H1 (cell line): ENCODE measurements around the gene C12orf43. TPM values are rescaled to one million over a fixed set of nuclear protein-coding genes. Genes with fewer than 3 reads are reported as not detected.

Experiments used
- CTCF ChIA-PET: fragments of 300-600 bp; sonication (Branson Sonifier 250); formaldehyde crosslinking; loops from one replicate; lab custom pipeline; 2021; ENCODE audit not compliant: partially characterized antibody; lab: Charles Lee
- POLR2A ChIA-PET: fragments of 300-600 bp; sonication (Branson Sonifier 250); formaldehyde crosslinking; loops from one replicate; lab custom pipeline; 2021; ENCODE audit warnings: inconsistent platforms; ENCODE audit not compliant: partially characterized antibody; lab: Charles Lee
- DNase-seq, 2 experiments: peaks; one replicate each; pipeline versions ENCODE4 v3.0.0 to v3.0.0-alpha.2; 2010 to 2022; ENCODE audit warnings: low spot score in 2 of 2, low read depth in 1 of 2, mixed read lengths in 1 of 2
- FAIRE-seq: peaks from 2 replicates; lab custom pipeline; 2011; peaks lifted over from hg19 to GRCh38; lab: Jason Lieb, UNC
- H2AFZ ChIP-seq: 2 replicates; pipeline ENCODE4 v1.8.1; 2012; ENCODE audit warnings: low read length, inconsistent platforms
- H2AK5ac ChIP-seq: 2 replicates; pipeline ENCODE4 v1.6.1; 2013; ENCODE audit warnings: low read depth, low read length
- H2BK120ac ChIP-seq: replicated peaks from 2 replicates; pipeline ENCODE3; 2013; ENCODE audit warnings: low read depth, low read length, inconsistent platforms
- H2BK12ac ChIP-seq: 2 replicates; pipeline ENCODE4 v1.6.1; 2013; ENCODE audit warnings: low read depth, low read length
- H2BK15ac ChIP-seq: 2 replicates; pipeline ENCODE4 v1.6.1; 2013; ENCODE audit warnings: low read length
- H2BK20ac ChIP-seq: 2 replicates; pipeline ENCODE4 v1.6.1; 2013; ENCODE audit warnings: low read length
- H2BK5ac ChIP-seq: 2 replicates; pipeline ENCODE4 v1.6.1; 2013; ENCODE audit warnings: low read depth, low read length
- H3K14ac ChIP-seq: 2 replicates; pipeline ENCODE4 v1.6.1; 2013; ENCODE audit warnings: inconsistent platforms; ENCODE audit not compliant: insufficient read length
- H3K18ac ChIP-seq: 2 replicates; pipeline ENCODE4 v1.6.1; 2013; ENCODE audit warnings: low read length; ENCODE audit errors: extremely low read depth
- H3K23ac ChIP-seq: 2 replicates; pipeline ENCODE4 v1.6.1; 2013; ENCODE audit warnings: inconsistent platforms; ENCODE audit not compliant: insufficient read length
- H3K23me2 ChIP-seq: 2 replicates; pipeline ENCODE4 v1.6.1; 2013; ENCODE audit warnings: low read depth, low read length
- H3K27ac ChIP-seq: 2 replicates; pipeline ENCODE4 v1.6.1; 2011; ENCODE audit warnings: low read depth, low read length, inconsistent platforms
- H3K27me3 ChIP-seq, 4 experiments: replicated peaks in 1 of 4; 1 replicate in 1 of 4; 2 replicates in 3 of 4; pipeline versions ENCODE4 v1.6.1 to v1.8.1; 2011 to 2013; ENCODE audit warnings: low read length in 3 of 4, mild to moderate bottlenecking in 3 of 4, inconsistent platforms in 2 of 4, mixed read lengths in 2 of 4, moderate library complexity in 1 of 4; ENCODE audit not compliant: control insufficient read depth in 3 of 4, insufficient read depth in 3 of 4; ENCODE audit errors: extremely low read depth in 1 of 4
- H3K36me3 ChIP-seq, 4 experiments: 2 replicates each; pipeline versions ENCODE4 v1.6.1 to v1.8.1; 2011 to 2013; ENCODE audit warnings: mild to moderate bottlenecking in 4 of 4, low read length in 3 of 4, moderate library complexity in 2 of 4, control low read depth in 1 of 4, inconsistent platforms in 1 of 4; ENCODE audit not compliant: insufficient read depth in 4 of 4, control insufficient read depth in 2 of 4
- H3K4ac ChIP-seq: replicated peaks from 2 replicates; pipeline ENCODE3; 2013; ENCODE audit warnings: low read length, low read depth, mixed read lengths, inconsistent platforms; ENCODE audit not compliant: insufficient read length
- H3K4me1 ChIP-seq, 4 experiments: replicated peaks in 1 of 4; 1 replicate in 1 of 4; 2 replicates in 3 of 4; pipeline versions ENCODE4 v1.6.1 to v1.8.1; 2011 to 2013; ENCODE audit warnings: low read length in 3 of 4, inconsistent platforms in 2 of 4, mixed read lengths in 1 of 4; ENCODE audit not compliant: insufficient read depth in 4 of 4, control insufficient read depth in 3 of 4
- H3K4me2 ChIP-seq, 2 experiments: 2 replicates each; pipeline versions ENCODE4 v1.6.1 to v1.8.1; 2011 to 2013; ENCODE audit warnings: low read depth in 2 of 2, low read length in 2 of 2, control low read depth in 1 of 2, inconsistent platforms in 1 of 2, mild to moderate bottlenecking in 1 of 2; ENCODE audit not compliant: insufficient read depth in 1 of 2
- H3K4me3 ChIP-seq, 4 experiments: fragments of 200-600, 300-600 bp in 1 of 4; sonication (generic), shearing (Covaris generic), sonication (Bioruptor Twin) in 1 of 4; 2 replicates each; pipeline versions ENCODE4 v1.5.1 to v1.8.1; 2011 to 2016; ENCODE audit warnings: low read length in 4 of 4, low read depth in 3 of 4, control low read depth in 2 of 4, inconsistent platforms in 2 of 4, mild to moderate bottlenecking in 2 of 4, mixed read lengths in 1 of 4, moderate library complexity in 1 of 4; ENCODE audit not compliant: insufficient read depth in 2 of 4; ENCODE audit errors: extremely low read depth in 1 of 4
- H3K56ac ChIP-seq: replicated peaks from 2 replicates; pipeline ENCODE3; 2013; ENCODE audit warnings: low read depth, mild to moderate bottlenecking, mixed read lengths, low read length, inconsistent platforms; ENCODE audit not compliant: insufficient read length
- H3K79me1 ChIP-seq: 2 replicates; pipeline ENCODE4 v1.6.1; 2013; ENCODE audit warnings: low read depth, low read length, control low read depth
- H3K79me2 ChIP-seq, 2 experiments: 2 replicates each; pipeline versions ENCODE4 v1.6.1 to v1.8.1; 2012 to 2013; ENCODE audit warnings: low read length in 2 of 2, mild to moderate bottlenecking in 2 of 2, inconsistent platforms in 1 of 2; ENCODE audit not compliant: insufficient read depth in 2 of 2, control insufficient read depth in 1 of 2
- H3K9ac ChIP-seq, 4 experiments: replicated peaks in 1 of 4; 1 replicate in 1 of 4; 2 replicates in 3 of 4; pipeline versions ENCODE4 v1.6.1 to v1.8.1; 2011 to 2013; ENCODE audit warnings: low read depth in 3 of 4, low read length in 3 of 4, control low read depth in 2 of 4, mild to moderate bottlenecking in 2 of 4, moderate library complexity in 2 of 4, inconsistent platforms in 1 of 4; ENCODE audit errors: extremely low read depth in 1 of 4
- H3K9me3 ChIP-seq, 2 experiments: 2 replicates each; pipeline versions ENCODE4 v1.6.1 to v1.8.1; 2012 to 2013; ENCODE audit warnings: mild to moderate bottlenecking in 2 of 2, moderate library complexity in 2 of 2, control low read depth in 1 of 2, inconsistent platforms in 1 of 2, low read depth in 1 of 2, low read length in 1 of 2, mixed read lengths in 1 of 2; ENCODE audit not compliant: insufficient read depth in 2 of 2
- H4K20me1 ChIP-seq, 2 experiments: replicated peaks in 1 of 2; 2 replicates each; pipeline versions ENCODE3 to v1.8.1; 2011 to 2013; ENCODE audit warnings: inconsistent platforms in 2 of 2, low read length in 2 of 2, mild to moderate bottlenecking in 1 of 2; ENCODE audit not compliant: insufficient read depth in 2 of 2, control insufficient read depth in 1 of 2
- H4K5ac ChIP-seq: 2 replicates; pipeline ENCODE4 v1.6.1; 2013; ENCODE audit warnings: low read length, low read depth, mixed read lengths, inconsistent platforms; ENCODE audit not compliant: insufficient read length
- H4K8ac ChIP-seq: 2 replicates; pipeline ENCODE4 v1.8.0; 2013; ENCODE audit warnings: mild to moderate bottlenecking, moderate library complexity, low read length, inconsistent platforms; ENCODE audit not compliant: insufficient read depth; ENCODE audit errors: extremely low read depth
- H4K91ac ChIP-seq: replicated peaks from 2 replicates; pipeline ENCODE3; 2013; ENCODE audit warnings: low read length, mixed read lengths, inconsistent platforms; ENCODE audit not compliant: insufficient read length
- BCL11A ChIP-seq, 2 experiments: IDR thresholded peaks; one replicate each; pipeline ENCODE4 v1.6.1; 2011; ENCODE audit warnings: low read depth in 2 of 2, low read length in 2 of 2, mild to moderate bottlenecking in 2 of 2
- CBX8 ChIP-seq: fragments of 300-800, 300-1000 bp; sonication (generic); IDR thresholded peaks from 2 replicates; pipeline ENCODE4 v1.7.1; 2016; ENCODE audit warnings: low read depth, low read length, borderline replicate concordance
- JUND ChIP-seq: IDR thresholded peaks from 2 replicates; pipeline ENCODE4 v1.6.1; 2011; ENCODE audit warnings: mild to moderate bottlenecking, improper control_type of control experiment, low read length
- KDM4A ChIP-seq: IDR thresholded peaks from one replicate; pipeline ENCODE4 v1.7.1; 2012; ENCODE audit warnings: low read depth, mild to moderate bottlenecking, moderate library complexity, low read length, inconsistent platforms; ENCODE audit not compliant: severe bottlenecking
- POU5F1 ChIP-seq: IDR thresholded peaks from 2 replicates; pipeline ENCODE4 v1.6.1; 2011; ENCODE audit warnings: low read depth, mild to moderate bottlenecking, low read length, moderate library complexity
- RBBP5 ChIP-seq: IDR thresholded peaks from 2 replicates; pipeline ENCODE4 v1.7.1; 2012; ENCODE audit warnings: low read depth, mild to moderate bottlenecking, inconsistent platforms, low read length, moderate library complexity, borderline replicate concordance
- RFX5 ChIP-seq: IDR thresholded peaks from 2 replicates; pipeline ENCODE4 v1.6.1; 2011; ENCODE audit warnings: low read depth, low read length, improper control_type of control experiment, borderline replicate concordance
- RNF2 ChIP-seq: fragments of 200-900, 300-1000 bp; sonication (generic); IDR thresholded peaks from 2 replicates; pipeline ENCODE4 v1.7.1; 2016; ENCODE audit warnings: borderline replicate concordance, low read depth, mild to moderate bottlenecking, antibody characterized with exemption, low read length; ENCODE audit not compliant: poor library complexity, severe bottlenecking; ENCODE audit errors: missing control alignments
- WGBS, 2 experiments: shearing (Covaris generic) in 1 of 2; methylation state at CpG; one replicate each; pipeline versions ENCODE4 v1.1.6 to v1.1.7; 2013 to 2015; ENCODE audit warnings: low lambda C conversion rate in 2 of 2, mixed read lengths in 2 of 2, inconsistent platforms in 1 of 2, low coverage in 1 of 2, missing lambda C conversion rate in 1 of 2; ENCODE audit not compliant: insufficient replicate concordance in 2 of 2, insufficient coverage in 1 of 2, insufficient read length in 1 of 2; ENCODE audit errors: extremely low coverage in 1 of 2, missing lambda C conversion rate in 1 of 2; 5-methylcytosine and 5-hydroxymethylcytosine counted together
- polyA plus RNA-seq, 7 experiments: library from polyadenylated mRNA; depleted of rRNA in 3 of 7; stranded (reverse) in 5 of 7; unstranded in 2 of 7; fragments of >200 nt in 5 of 7; fragments of 200-250 nt in 2 of 7; gene quantifications; 1 replicate in 5 of 7; 2 replicates in 1 of 7; 4 replicates in 1 of 7; pipeline versions ENCODE4 v1.2.1 to v1.2.3, GENCODE V29; 2011 to 2013; ENCODE audit warnings: missing spikeins in 2 of 7, mixed read lengths in 2 of 7
- total RNA-seq: library from RNA; stranded (reverse); fragmentation: NEBNext Ultra II Directional; extraction: Animal tissue kit (Norgen Biotek cat#: 25700); gene quantifications from 2 replicates; pipeline ENCODE4 v1.2.1, GENCODE V29; 2021
- TF ChIP-seq, protein P1 (sequence below): IDR thresholded peaks from 2 replicates; pipeline ENCODE4 v1.6.1; 2011; ENCODE audit warnings: low read length, improper control_type of control experiment
- TF ChIP-seq, protein P2 (sequence below), 3 experiments: IDR thresholded peaks; 1 replicate in 2 of 3; 2 replicates in 1 of 3; pipeline versions ENCODE4 v1.5.1 to v1.6.1; 2011; ENCODE audit warnings: low read length in 3 of 3, mild to moderate bottlenecking in 3 of 3, inconsistent platforms in 2 of 3, low read depth in 1 of 3, moderate library complexity in 1 of 3; ENCODE audit not compliant: insufficient read depth in 1 of 3; ENCODE audit errors: control extremely low read depth in 1 of 3

The C12orf43 gene
- total and polyA plus RNA-seq, 2 of the 8 experiments (the other 6 are each of a cell fraction or from before 2014, with no cell fraction given) = 9.2 to 22.3 TPM

DNA sequence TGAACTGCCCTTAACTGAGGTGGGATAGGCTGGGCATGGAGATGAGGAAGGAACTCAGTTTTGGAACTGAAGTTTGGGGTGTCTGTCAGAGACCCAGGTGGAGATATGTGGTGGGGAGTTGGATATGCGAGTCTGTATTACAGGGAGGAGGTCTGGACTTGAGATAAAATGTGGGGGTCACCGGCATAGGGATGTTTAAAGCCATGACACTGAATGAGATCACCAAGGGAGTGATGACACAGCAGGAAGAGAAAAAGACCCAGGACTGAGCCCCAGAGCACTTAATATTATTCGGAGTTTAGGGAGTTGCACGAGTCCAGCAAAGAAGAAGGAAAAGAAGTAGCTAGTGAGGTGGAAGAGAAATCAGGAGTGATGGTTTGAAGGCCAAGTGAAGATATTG lies 26.8 kb upstream of the C12orf43 start:
- Histone ChIP-seq H3K4me1 (no peaks in the 10 kb centered on the region; a peak in 1 of 7 replicates), H2BK5ac (no peak overlapping the region), H2BK120ac (no peak overlapping the region), H4K20me1 (no peaks in the 10 kb centered on the region), H2AK5ac (no peak overlapping the region), H3K27me3 (no peaks in the 10 kb centered on the region; a peak in 1 of 7 replicates), H3K9me3 (no peaks in the 10 kb centered on the region), H4K5ac (no peak overlapping the region), H3K9ac (no peak overlapping the region), H3K14ac (no peak overlapping the region), H2AFZ (no peak overlapping the region), H3K4me2 (no peak overlapping the region), H3K23ac (no peak overlapping the region), H2BK20ac (no peak overlapping the region), H3K4ac (no peak overlapping the region), H4K8ac (no peak overlapping the region), H2BK15ac (no peak overlapping the region), H3K4me3 (no peak overlapping the region), H3K23me2 (no peaks in the 10 kb centered on the region; the same call in 1 of the 2 replicates), H3K18ac (no peak overlapping the region), H3K36me3 (no peaks in the 10 kb centered on the region), H3K27ac (no peak overlapping the region), H2BK12ac (no peak overlapping the region), H3K56ac (no peak overlapping the region), H3K79me1 (no peaks in the 10 kb centered on the region), H3K79me2 (no peaks in the 10 kb centered on the region), H4K91ac (no peak overlapping the region)
- POLR2A ChIA-PET = no interaction called here
- DNase-seq (no peak), FAIRE-seq (no peak)
- WGBS, 2 experiments = 98% methylated on average over 4 of the region's 4 CpGs; no CpG with 5 or more reads in 1 of the 2 experiments
- CTCF ChIA-PET = no interaction called here
- TF ChIP-seq POU5F1 (no peak), CBX8 (no peak), RBBP5 (no peak), RFX5 (no peak), KDM4A (no peak), RNF2 (no peak), JUND (no peak), BCL11A (IDR thresholded peaks at IDR 0.05; ENCODE audit: low read depth in 2 of 2, low read length in 2 of 2) (no peak)
- TF ChIP-seq, protein P1, sequence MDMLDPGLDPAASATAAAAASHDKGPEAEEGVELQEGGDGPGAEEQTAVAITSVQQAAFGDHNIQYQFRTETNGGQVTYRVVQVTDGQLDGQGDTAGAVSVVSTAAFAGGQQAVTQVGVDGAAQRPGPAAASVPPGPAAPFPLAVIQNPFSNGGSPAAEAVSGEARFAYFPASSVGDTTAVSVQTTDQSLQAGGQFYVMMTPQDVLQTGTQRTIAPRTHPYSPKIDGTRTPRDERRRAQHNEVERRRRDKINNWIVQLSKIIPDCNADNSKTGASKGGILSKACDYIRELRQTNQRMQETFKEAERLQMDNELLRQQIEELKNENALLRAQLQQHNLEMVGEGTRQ = no peak
- TF ChIP-seq, protein P2, sequence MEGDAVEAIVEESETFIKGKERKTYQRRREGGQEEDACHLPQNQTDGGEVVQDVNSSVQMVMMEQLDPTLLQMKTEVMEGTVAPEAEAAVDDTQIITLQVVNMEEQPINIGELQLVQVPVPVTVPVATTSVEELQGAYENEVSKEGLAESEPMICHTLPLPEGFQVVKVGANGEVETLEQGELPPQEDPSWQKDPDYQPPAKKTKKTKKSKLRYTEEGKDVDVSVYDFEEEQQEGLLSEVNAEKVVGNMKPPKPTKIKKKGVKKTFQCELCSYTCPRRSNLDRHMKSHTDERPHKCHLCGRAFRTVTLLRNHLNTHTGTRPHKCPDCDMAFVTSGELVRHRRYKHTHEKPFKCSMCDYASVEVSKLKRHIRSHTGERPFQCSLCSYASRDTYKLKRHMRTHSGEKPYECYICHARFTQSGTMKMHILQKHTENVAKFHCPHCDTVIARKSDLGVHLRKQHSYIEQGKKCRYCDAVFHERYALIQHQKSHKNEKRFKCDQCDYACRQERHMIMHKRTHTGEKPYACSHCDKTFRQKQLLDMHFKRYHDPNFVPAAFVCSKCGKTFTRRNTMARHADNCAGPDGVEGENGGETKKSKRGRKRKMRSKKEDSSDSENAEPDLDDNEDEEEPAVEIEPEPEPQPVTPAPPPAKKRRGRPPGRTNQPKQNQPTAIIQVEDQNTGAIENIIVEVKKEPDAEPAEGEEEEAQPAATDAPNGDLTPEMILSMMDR (IDR thresholded peaks at IDR 0.05; ENCODE audit: control extremely low read depth in 1 of 3, insufficient read depth in 1 of 3, low read depth in 1 of 3, low read length in 3 of 3) = no peak
